Activated T-cell treated with anti-CD3 and anti-CD28 coated beads for 48 hours (primary cell): Measurements from ENCODE around the gene IKZF1.

Experiments
- DNase-seq: peaks from one replicate; pipeline ENCODE4 v3.0.0-alpha.2; 2020; ENCODE audit warnings: low read depth

IKZF1 gene

GRCh38 chr7:50283731-50284130, 20.8 kb upstream of the IKZF1 start:
- no peak for DNase-seq

- no peak for DNase-seq
These were observed 20.2 kb upstream of the IKZF1 start for GRCh38 chr7:50284296-50284695.

- no peak for DNase-seq
These were observed 19.2 kb upstream of the IKZF1 start for GRCh38 chr7:50285269-50285668.

- no peak for DNase-seq
These were observed 17.4 kb upstream of the IKZF1 start for GRCh38 chr7:50287129-50287528.

GRCh38 chr7:50292165-50292757, 12.3 kb upstream of the IKZF1 start:
- DNase-seq: no peak

- DNase-seq: no peak
These were observed 11.8 kb upstream of the IKZF1 start for GRCh38 chr7:50292763-50293162.

GRCh38 chr7:50293509-50294179, 10.9 kb upstream of the IKZF1 start:
- DNase-seq: no peak

GRCh38 chr7:50295133-50295532, 9.4 kb upstream of the IKZF1 start:
- DNase-seq: no peak

- DNase-seq: no peak
These were observed 7.7 kb upstream of the IKZF1 start for GRCh38 chr7:50296799-50297198.

- no peak for DNase-seq
These were observed 5.5 kb upstream of the IKZF1 start for GRCh38 chr7:50298811-50299562.

- DNase-seq: no peak
These were observed 4.2 kb upstream of the IKZF1 start for GRCh38 chr7:50300336-50300735.

GRCh38 chr7:50302486-50303334, 1.8 kb upstream of the IKZF1 start:
- no peak for DNase-seq

- DNase-seq: no peak
These were observed 984 bp upstream of the IKZF1 start for GRCh38 chr7:50303335-50304128.

GRCh38 chr7:50304911-50305582, 531 bp downstream of the IKZF1 start:
- no peak for DNase-seq

- no peak for DNase-seq
These were observed 1.3 kb downstream of the IKZF1 start for GRCh38 chr7:50305583-50306493.

- DNase-seq: no peak
These were observed 2.2 kb downstream of the IKZF1 start for GRCh38 chr7:50306494-50307367.

GRCh38 chr7:50307368-50308032, 3.0 kb downstream of the IKZF1 start:
- DNase-seq: no peak

GRCh38 chr7:50308203-50308531, 3.7 kb downstream of the IKZF1 start:
- no peak for DNase-seq
